HCT116 (cell line): ENCODE results near the gene PRPS1. TPM values are rescaled to one million over a fixed set of nuclear protein-coding genes. Genes with fewer than 3 reads are reported as not detected.

ENCODE experiments used
- ATAC-seq: fragments of 200-7000 bp; cut with Tn5 transposase; 2 replicates; pipeline ENCODE4 v1.9.1; 2020; ENCODE audit warnings: mild to moderate bottlenecking, moderate library complexity
- BruUV-seq: library from RNA; stranded (reverse); fragments of 400-500 nt; replicated peaks from 2 replicates; lab custom pipeline; 2021; lab: Mats Ljungman, UMichigan
- CTCF ChIA-PET: fragments of 300-600 bp; sonication (Branson Sonifier 250); formaldehyde crosslinking; loops from one replicate; lab custom pipeline; 2021; ENCODE audit warnings: antibody characterized with exemption; lab: Charles Lee
- POLR2A ChIA-PET: fragments of 300-600, 350-600 bp; sonication (Branson Sonifier 250); formaldehyde crosslinking; loops from one replicate; lab custom pipeline; 2021; ENCODE audit warnings: antibody characterized with exemption; lab: Charles Lee
- RAD21 ChIA-PET, 2 experiments: fragments of 300-600 bp; sonication (Branson Sonifier 250); formaldehyde crosslinking; loops; one replicate each; lab custom pipeline; 2023; ENCODE audit warnings: low total read pairs in 2 of 2; ENCODE audit not compliant: uncharacterized antibody in 2 of 2, unreplicated experiment in 2 of 2, low non-redundant PET in 1 of 2; lab: Charles Lee
- DNase-seq: peaks from one replicate; pipeline ENCODE4 v3.0.0-alpha.2; 2010; ENCODE audit warnings: low read depth, low spot score
- H2AFZ ChIP-seq: fragments of 200-600 bp; shearing (Covaris generic), sonication (generic); 2 replicates; pipeline ENCODE4 v1.6.1; 2017; ENCODE audit warnings: low read depth, mixed run types, mixed read lengths, antibody characterized with exemption, low read length; ENCODE audit not compliant: poor library complexity, severe bottlenecking
- H3K27ac ChIP-seq: 2 replicates; pipeline ENCODE4 v1.5.1; 2012; ENCODE audit warnings: low read depth, low read length
- H3K27me3 ChIP-seq: fragments of 200-600 bp; sonication (generic); 2 replicates; pipeline ENCODE4 v1.6.1; 2016; ENCODE audit warnings: mixed run types, low read length, mixed read lengths; ENCODE audit not compliant: insufficient read depth
- H3K36me3 ChIP-seq, 2 experiments: fragments of 200-500 bp in 1 of 2; fragments of 200-600 bp in 1 of 2; sonication (Bioruptor generic) in 1 of 2; sonication (generic) in 1 of 2; 2 replicates each; pipeline versions ENCODE4 v1.5.1 to v1.6.1; 2014 to 2016; ENCODE audit warnings: low read length in 2 of 2, inconsistent platforms in 1 of 2, mixed read lengths in 1 of 2, mixed run types in 1 of 2; ENCODE audit not compliant: insufficient read depth in 2 of 2, control insufficient read depth in 1 of 2
- H3K4me1 ChIP-seq, 2 experiments: fragments of 200-600 bp in 1 of 2; sonication (generic) in 1 of 2; 2 replicates each; pipeline versions ENCODE4 v1.5.1 to v1.6.1; 2012 to 2017; ENCODE audit warnings: low read length in 2 of 2, inconsistent platforms in 1 of 2, mild to moderate bottlenecking in 1 of 2, mixed read lengths in 1 of 2, mixed run types in 1 of 2, moderate library complexity in 1 of 2; ENCODE audit not compliant: insufficient read depth in 2 of 2, control insufficient read depth in 1 of 2
- H3K4me2 ChIP-seq: fragments of 200-600 bp; sonication (generic); 2 replicates; pipeline ENCODE4 v1.6.1; 2017; ENCODE audit warnings: mixed run types, low read length, mixed read lengths
- H3K4me3 ChIP-seq, 2 experiments: fragments of 200-600 bp in 1 of 2; sonication (generic) in 1 of 2; replicated peaks in 1 of 2; 2 replicates each; pipeline ENCODE4 v1.5.1; 2011 to 2016; ENCODE audit warnings: low read length in 2 of 2, control low read depth in 1 of 2, low read depth in 1 of 2, mild to moderate bottlenecking in 1 of 2, mixed read lengths in 1 of 2, mixed run types in 1 of 2
- H3K79me2 ChIP-seq: fragments of 200-600 bp; sonication (generic); 2 replicates; pipeline ENCODE4 v1.6.1; 2017; ENCODE audit warnings: mild to moderate bottlenecking, mixed run types, low read length, moderate library complexity, mixed read lengths; ENCODE audit not compliant: insufficient read depth
- H3K9ac ChIP-seq: fragments of 200-600 bp; sonication (generic); 2 replicates; pipeline ENCODE4 v1.6.1; 2016; ENCODE audit warnings: low read length, mixed read lengths
- H3K9me2 ChIP-seq: fragments of 200-600 bp; sonication (generic), shearing (Covaris generic); 2 replicates; pipeline ENCODE4 v1.6.1; 2017; ENCODE audit warnings: mixed run types, mild to moderate bottlenecking, moderate library complexity; ENCODE audit not compliant: insufficient read depth
- H3K9me3 ChIP-seq, 2 experiments: fragments of 200-500 bp in 1 of 2; fragments of 200-600 bp in 1 of 2; sonication (Bioruptor generic) in 1 of 2; sonication (generic) in 1 of 2; 2 replicates each; pipeline ENCODE4 v1.6.1; 2014 to 2017; ENCODE audit warnings: low read length in 2 of 2, mixed read lengths in 2 of 2, inconsistent platforms in 1 of 2, low read depth in 1 of 2, mild to moderate bottlenecking in 1 of 2, mixed run types in 1 of 2, moderate library complexity in 1 of 2; ENCODE audit not compliant: control insufficient read depth in 1 of 2, insufficient read depth in 1 of 2
- H4K20me1 ChIP-seq: fragments of 200-600 bp; sonication (generic), shearing (Covaris generic); 2 replicates; pipeline ENCODE4 v1.6.1; 2017; ENCODE audit warnings: mixed run types, mild to moderate bottlenecking, moderate library complexity; ENCODE audit not compliant: insufficient read depth
- ATF3 ChIP-seq: IDR thresholded peaks from 2 replicates; pipeline ENCODE4 v1.6.1; 2012
- CBX3 ChIP-seq: IDR thresholded peaks from 2 replicates; pipeline ENCODE4 v1.6.1; 2012; ENCODE audit warnings: low read depth
- CEBPB ChIP-seq: IDR thresholded peaks from 2 replicates; pipeline ENCODE4 v1.6.1; 2012; ENCODE audit warnings: low read depth
- CTCF ChIP-seq, 3 experiments: fragments of 200-600 bp in 1 of 3; sonication (generic) in 1 of 3; IDR thresholded peaks in 2 of 3; conservative IDR thresholded peaks in 1 of 3; 2 replicates each; pipeline ENCODE4 v1.5.1; 2012 to 2017; ENCODE audit warnings: low read depth in 2 of 3, low read length in 2 of 3, antibody characterized with exemption in 1 of 3, borderline replicate concordance in 1 of 3, control low read depth in 1 of 3, mild to moderate bottlenecking in 1 of 3, mixed read lengths in 1 of 3, mixed run types in 1 of 3, moderate library complexity in 1 of 3; ENCODE audit not compliant: insufficient read depth in 1 of 3
- EGR1 ChIP-seq: IDR thresholded peaks from 2 replicates; pipeline ENCODE4 v1.6.1; 2012; ENCODE audit warnings: low read depth
- ELF1 ChIP-seq: IDR thresholded peaks from 2 replicates; pipeline ENCODE4 v1.6.1; 2012; ENCODE audit warnings: low read depth, borderline replicate concordance
- EZH2 ChIP-seq: fragments of 200-600 bp; sonication (generic); IDR thresholded peaks from 2 replicates; pipeline ENCODE4 v1.6.1; 2017; ENCODE audit warnings: antibody characterized with exemption, mixed run types
- EZH2phosphoT487 ChIP-seq: fragments of 200-600 bp; IDR thresholded peaks from 2 replicates; pipeline ENCODE4 v1.6.1; 2018; ENCODE audit warnings: antibody characterized with exemption, borderline replicate concordance
- FOSL1 ChIP-seq: IDR thresholded peaks from 2 replicates; pipeline ENCODE4 v1.6.1; 2012; ENCODE audit warnings: low read depth
- JUND ChIP-seq: IDR thresholded peaks from 2 replicates; pipeline ENCODE4 v1.6.1; 2012
- MAX ChIP-seq: IDR thresholded peaks from 2 replicates; pipeline ENCODE4 v1.6.1; 2012
- POLR2A ChIP-seq: IDR thresholded peaks from 2 replicates; pipeline ENCODE4 v1.7.0; 2011; ENCODE audit warnings: borderline replicate concordance; ENCODE audit not compliant: insufficient read depth, insufficient read length; ENCODE audit errors: extremely low read depth
- RAD21 ChIP-seq: IDR thresholded peaks from 2 replicates; pipeline ENCODE4 v1.6.1; 2012; ENCODE audit warnings: low read depth, mild to moderate bottlenecking
- REST ChIP-seq: IDR thresholded peaks from 2 replicates; pipeline ENCODE4 v1.6.1; 2012; ENCODE audit warnings: low read depth
- SIN3A ChIP-seq: IDR thresholded peaks from 2 replicates; pipeline ENCODE4 v1.6.1; 2012; ENCODE audit warnings: low read depth
- SP1 ChIP-seq: IDR thresholded peaks from 2 replicates; pipeline ENCODE4 v1.6.1; 2012; ENCODE audit warnings: low read depth
- SRF ChIP-seq: IDR thresholded peaks from 2 replicates; pipeline ENCODE4 v1.6.1; 2012; ENCODE audit warnings: low read depth
- YY1 ChIP-seq: IDR thresholded peaks from 2 replicates; pipeline ENCODE4 v1.6.1; 2011; ENCODE audit warnings: low read length, low read depth, moderate library complexity, mild to moderate bottlenecking; ENCODE audit not compliant: insufficient replicate concordance; ENCODE audit errors: extremely low read depth
- ZBTB33 ChIP-seq: IDR thresholded peaks from 2 replicates; pipeline ENCODE4 v1.6.1; 2011; ENCODE audit warnings: mild to moderate bottlenecking, low read length, moderate library complexity; ENCODE audit not compliant: insufficient replicate concordance; ENCODE audit errors: extremely low read depth
- ZNF274 ChIP-seq: fragments of 200-500 bp; sonication (Bioruptor generic); IDR thresholded peaks from 2 replicates; pipeline ENCODE4 v1.6.1; 2014; ENCODE audit warnings: mild to moderate bottlenecking, low read depth, low read length, inconsistent platforms
- intact Hi-C: fragments of 100-400 bp; cut with micrococcal nuclease; formaldehyde crosslinking; loops from 2 replicates; pipeline ENCODE4 v1.10.0; 2022
- total RNA-seq: library from RNA; stranded (reverse); gene quantifications from one replicate; pipeline ENCODE4 v1.2.1, GENCODE V29; 2021; ENCODE audit not compliant: unreplicated experiment

The PRPS1 gene
- total RNA-seq, 1 experiment from 2014 or later = 62.6 TPM

- Histone ChIP-seq H3K36me3 (no peaks in the 10 kb centered on the region), H3K4me2 (no peak overlapping the region), H3K4me3 (no peak overlapping the region), H3K9me2 (no peaks in the 10 kb centered on the region), H4K20me1 (no peaks in the 10 kb centered on the region), H3K27ac (no peak overlapping the region), H3K9me3 (no peaks in the 10 kb centered on the region), H3K27me3 (no peaks in the 10 kb centered on the region), H3K4me1 (peaks cover 7 to 14% of the 10 kb centered on the region in 2 experiments), H2AFZ (no peak overlapping the region), H3K79me2 (peaks cover 23% of the 10 kb centered on the region), H3K9ac (no peak overlapping the region)
- TF ChIP-seq SIN3A (no peak), ELF1 (no peak), ZBTB33 (no peak), RAD21 (no peak), CTCF (IDR thresholded peaks at IDR 0.05 in 2 of 3, conservative IDR thresholded peaks at IDR 0.05 in 1 of 3; ENCODE audit: borderline replicate concordance in 1 of 3, insufficient read depth in 1 of 3, low read depth in 2 of 3, low read length in 2 of 3) (no peak), SP1 (no peak), YY1 (no peak), ATF3 (no peak), MAX (no peak), FOSL1 (no peak), EGR1 (no peak), CEBPB (no peak), JUND (no peak), EZH2 (no peak), SRF (no peak), POLR2A (no peak), REST (no peak), CBX3 (no peak), ZNF274 (no peak), EZH2phosphoT487 (no peak)
- RAD21 ChIA-PET = no interaction called here
- CTCF ChIA-PET = no interaction called here
- BruUV-seq = no TSS peak
- ATAC-seq = no peak
- POLR2A ChIA-PET = no interaction called here
- no peak for DNase-seq
- intact Hi-C loops = no loop called here
These were observed 2.6 kb upstream of the PRPS1 start for GRCh38 chrX:107625739-107626138.
